Lower lobe of right lung (tissue), 2 donors: Measurements from ENCODE around the gene GLUD1. TPM values are rescaled to one million over a fixed set of nuclear protein-coding genes. Genes with fewer than 3 reads are reported as not detected.
A peak's percentile ranks its signal among the peaks of the same experiment; 100 is the strongest.
"Not testable (repeated sequence)": the region's sequence is repeated elsewhere in the genome, so short reads cannot be mapped to it uniquely, and the experiment has no call there.

Experiments used
- ATAC-seq, 2 donors: fragments of 200-7000 bp; cut with Tn5 transposase; one replicate each; pipeline ENCODE4 v1.9.1; 2020 to 2022; ENCODE audit warnings: mild to moderate bottlenecking in 2 of 2, moderate library complexity in 2 of 2
- DNase-seq: peaks from one replicate; pipeline ENCODE4 v3.0.0-alpha.2; 2020
- H3K27ac ChIP-seq: fragments of 200-600 bp; one replicate; pipeline ENCODE4 v1.8.0; 2022
- H3K27me3 ChIP-seq: fragments of 200-600 bp; one replicate; pipeline ENCODE4 v1.8.0; 2022; ENCODE audit warnings: low read depth
- H3K36me3 ChIP-seq: fragments of 200-600 bp; one replicate; pipeline ENCODE4 v1.8.0; 2022; ENCODE audit warnings: mild to moderate bottlenecking
- H3K4me1 ChIP-seq: fragments of 200-600 bp; one replicate; pipeline ENCODE4 v1.8.0; 2022
- H3K4me3 ChIP-seq: fragments of 200-600 bp; one replicate; pipeline ENCODE4 v1.8.0; 2022; ENCODE audit warnings: mild to moderate bottlenecking
- H3K9me3 ChIP-seq: fragments of 200-600 bp; one replicate; pipeline ENCODE4 v1.8.0; 2022
- CTCF ChIP-seq: fragments of 200-600 bp; IDR thresholded peaks from one replicate; pipeline ENCODE4 v1.8.0; 2022; ENCODE audit warnings: antibody characterized with exemption, mild to moderate bottlenecking
- intact Hi-C: fragments of 100-400 bp; cut with DNase I; formaldehyde crosslinking; loops from one replicate; pipeline ENCODE4 v1.11.0; 2022
- total RNA-seq: library from RNA; stranded (reverse); fragmentation: NEBNext Ultra II Directional; extraction: Animal tissue kit (Norgen Biotek cat#: 25700); gene quantifications from one replicate; pipeline ENCODE4 v1.2.1, GENCODE V29; 2021
- donor health status: DM: no; HTN: yes; CAD: no; lungs with severe emphysema.

Gene GLUD1
- total RNA-seq, 1 donor from 2014 or later, result 125 TPM

GRCh38 chr10:87054373-87055295 is 40.0 kb downstream of the GLUD1 start:
- intact Hi-C loops, result no loop called here
- DNase-seq, result no peak
- peaks cover 10% of the 10 kb centered on the region for H3K4me1 ChIP-seq
- no peaks in the 10 kb centered on the region for H3K9me3 ChIP-seq
- TF ChIP-seq CTCF, result peak; percentile 17
- no peaks in the 10 kb centered on the region for H3K27me3 ChIP-seq
- peak overlapping the region; percentile 8 for H3K27ac ChIP-seq
- peak; percentile 56 to 81 for ATAC-seq
- H3K4me3 ChIP-seq, result no peak overlapping the region
- peaks cover 100% of the 10 kb centered on the region for H3K36me3 ChIP-seq

- DNase-seq (no peak), ATAC-seq (no peak)
- no peak for TF ChIP-seq CTCF
- Histone ChIP-seq H3K9me3 (no peaks in the 10 kb centered on the region), H3K36me3 (peaks cover 100% of the 10 kb centered on the region), H3K4me3 (no peak overlapping the region), H3K27me3 (no peaks in the 10 kb centered on the region), H3K27ac (no peak overlapping the region), H3K4me1 (peaks cover 10% of the 10 kb centered on the region)
- intact Hi-C loops, result no loop called here
These were observed 41.0 kb downstream of the GLUD1 start for GRCh38 chr10:87053577-87054181.

GRCh38 chr10:87053111-87053510 is 41.5 kb downstream of the GLUD1 start:
- H3K27me3 ChIP-seq, result no peaks in the 10 kb centered on the region
- intact Hi-C loops, result no loop called here
- H3K4me3 ChIP-seq, result no peak overlapping the region
- peaks cover 10% of the 10 kb centered on the region for H3K4me1 ChIP-seq
- peaks cover 100% of the 10 kb centered on the region for H3K36me3 ChIP-seq
- TF ChIP-seq CTCF, result no peak
- DNase-seq (no peak), ATAC-seq (peak; percentile 56 to 64)
- H3K9me3 ChIP-seq, result no peaks in the 10 kb centered on the region
- no peak overlapping the region for H3K27ac ChIP-seq

- intact Hi-C loops, result no loop called here
- ATAC-seq, result no peak
- peaks cover 62% of the 10 kb centered on the region for H3K36me3 ChIP-seq
These were observed 49.2 kb downstream of the GLUD1 start for GRCh38 chr10:87045434-87045938.

GRCh38 chr10:87043579-87043978 is 51.1 kb downstream of the GLUD1 start:
- H3K4me1 ChIP-seq, H3K27ac ChIP-seq, H3K4me3 ChIP-seq, ATAC-seq, H3K27me3 ChIP-seq, DNase-seq, intact Hi-C loops, H3K9me3 ChIP-seq: not testable (repeated sequence)
- H3K36me3 ChIP-seq, result peaks cover 43% of the 10 kb centered on the region

More at GRCh38 chr10:87045434-87045938, 49.2 kb downstream of the GLUD1 start:
- Histone ChIP-seq H3K27ac (no peak overlapping the region), H3K4me1 (no peaks in the 10 kb centered on the region), H3K27me3 (no peaks in the 10 kb centered on the region), H3K4me3 (no peak overlapping the region), H3K9me3 (no peaks in the 10 kb centered on the region)
- no peak for DNase-seq
- no peak for TF ChIP-seq CTCF

- DNase-seq, result no peak
- no peak for TF ChIP-seq CTCF
- peak in 1 of 2 donors; percentile 39 for ATAC-seq
- Histone ChIP-seq H3K4me1 (no peaks in the 10 kb centered on the region), H3K27ac (no peak overlapping the region), H3K27me3 (no peaks in the 10 kb centered on the region), H3K4me3 (no peak overlapping the region), H3K9me3 (no peaks in the 10 kb centered on the region), H3K36me3 (peaks cover 4% of the 10 kb centered on the region)
- intact Hi-C loops, result no loop called here
These were observed 55.9 kb downstream of the GLUD1 start for GRCh38 chr10:87038786-87039185.
